HTERT RPE-1 (cell line): Measurements from ENCODE around the gene SF1.

Experiments used
- in situ Hi-C: fragments of 300-500 bp; cut with MboI; formaldehyde crosslinking; loops from 4 replicates; pipeline ENCODE4 v1.14.3; 2020; ENCODE audit warnings: low sequenced_read_pairs

The SF1 gene

GRCh38 chr11:64750361-64751054 is 27.8 kb downstream of the SF1 start:
- in situ Hi-C loops = no loop called here

- in situ Hi-C loops = no loop called here
Observed at GRCh38 chr11:64747961-64748665, 30.2 kb downstream of the SF1 start.

GRCh38 chr11:64746486-64746885 is 31.9 kb downstream of the SF1 start:
- in situ Hi-C loops = no loop called here

- in situ Hi-C loops = no loop called here
Observed at GRCh38 chr11:64745521-64746328, 32.6 kb downstream of the SF1 start.

- in situ Hi-C loops = no loop called here
Observed at GRCh38 chr11:64745189-64745520, 33.2 kb downstream of the SF1 start.

GRCh38 chr11:64744544-64745188 is 33.7 kb downstream of the SF1 start:
- in situ Hi-C loops = no loop called here

GRCh38 chr11:64743591-64744543 is 34.5 kb downstream of the SF1 start, which contains the start of gene RASGRP2:
Gene RASGRP2 (minus strand): TSS chr11:64744142. CDS start chr11:64742866, 1,276 bp downstream.
- in situ Hi-C loops = no loop called here

GRCh38 chr11:64742889-64743590 is 35.3 kb downstream of the SF1 start:
- in situ Hi-C loops = no loop called here

- in situ Hi-C loops = no loop called here
Observed at GRCh38 chr11:64742087-64742888, 36.1 kb downstream of the SF1 start.

GRCh38 chr11:64741375-64742086 is 36.8 kb downstream of the SF1 start:
- in situ Hi-C loops = no loop called here

GRCh38 chr11:64739871-64740270 is 38.5 kb downstream of the SF1 start:
- in situ Hi-C loops = no loop called here

GRCh38 chr11:64736654-64737053 is 41.7 kb downstream of the SF1 start:
- in situ Hi-C loops = no loop called here

- in situ Hi-C loops = no loop called here
Observed at GRCh38 chr11:64735725-64736259, 42.5 kb downstream of the SF1 start.

GRCh38 chr11:64734811-64735724 is 43.3 kb downstream of the SF1 start:
- in situ Hi-C loops = no loop called here

- in situ Hi-C loops = no loop called here
Observed at GRCh38 chr11:64731601-64732000, 46.7 kb downstream of the SF1 start.

- in situ Hi-C loops = no loop called here
Observed at GRCh38 chr11:64729851-64730382, 48.4 kb downstream of the SF1 start.
